RWPE2 (cell line): ENCODE results near the gene DPH2.

ENCODE experiments used
- ATAC-seq: fragments of 200-7000 bp; cut with Tn5 transposase; 3 replicates; pipeline ENCODE4 v1.9.1; 2021; ENCODE audit warnings: low read depth
- DNase-seq: peaks from one replicate; pipeline ENCODE4 v3.0.0-alpha.2; 2020; ENCODE audit warnings: low spot score
- H3K27ac ChIP-seq: fragments of 450-650 bp; 2 replicates; pipeline ENCODE4 v1.5.1; 2017; ENCODE audit warnings: mild to moderate bottlenecking; ENCODE audit not compliant: poor library complexity, severe bottlenecking
- H3K27me3 ChIP-seq: fragments of 250-450 bp; sonication (Bioruptor Pico); 2 replicates; pipeline ENCODE4 v1.5.1; 2021; ENCODE audit warnings: mild to moderate bottlenecking, moderate library complexity; ENCODE audit not compliant: insufficient read depth, poor library complexity, severe bottlenecking
- H3K36me3 ChIP-seq: fragments of 250-450 bp; sonication (Bioruptor Pico); 2 replicates; pipeline ENCODE4 v1.5.1; 2020; ENCODE audit warnings: low read depth, mild to moderate bottlenecking, moderate library complexity
- H3K4me1 ChIP-seq: fragments of 250-450 bp; sonication (Bioruptor Pico); 2 replicates; pipeline ENCODE4 v1.5.1; 2021; ENCODE audit warnings: mild to moderate bottlenecking, moderate library complexity; ENCODE audit not compliant: insufficient read depth, poor library complexity, severe bottlenecking
- H3K4me3 ChIP-seq: fragments of 250-450 bp; sonication (Bioruptor Pico); 2 replicates; pipeline ENCODE4 v1.5.1; 2021; ENCODE audit warnings: mild to moderate bottlenecking, moderate library complexity; ENCODE audit not compliant: severe bottlenecking
- H3K9me3 ChIP-seq: fragments of 250-450 bp; sonication (Bioruptor Pico); 2 replicates; pipeline ENCODE4 v1.5.1; 2021; ENCODE audit warnings: mild to moderate bottlenecking, moderate library complexity; ENCODE audit not compliant: severe bottlenecking
- CTCF ChIP-seq: fragments of 450-650 bp; IDR thresholded peaks from one replicate; pipeline ENCODE4 v1.5.1; 2017; ENCODE audit warnings: mild to moderate bottlenecking, moderate library complexity; ENCODE audit not compliant: poor library complexity, severe bottlenecking

Gene DPH2

DNA sequence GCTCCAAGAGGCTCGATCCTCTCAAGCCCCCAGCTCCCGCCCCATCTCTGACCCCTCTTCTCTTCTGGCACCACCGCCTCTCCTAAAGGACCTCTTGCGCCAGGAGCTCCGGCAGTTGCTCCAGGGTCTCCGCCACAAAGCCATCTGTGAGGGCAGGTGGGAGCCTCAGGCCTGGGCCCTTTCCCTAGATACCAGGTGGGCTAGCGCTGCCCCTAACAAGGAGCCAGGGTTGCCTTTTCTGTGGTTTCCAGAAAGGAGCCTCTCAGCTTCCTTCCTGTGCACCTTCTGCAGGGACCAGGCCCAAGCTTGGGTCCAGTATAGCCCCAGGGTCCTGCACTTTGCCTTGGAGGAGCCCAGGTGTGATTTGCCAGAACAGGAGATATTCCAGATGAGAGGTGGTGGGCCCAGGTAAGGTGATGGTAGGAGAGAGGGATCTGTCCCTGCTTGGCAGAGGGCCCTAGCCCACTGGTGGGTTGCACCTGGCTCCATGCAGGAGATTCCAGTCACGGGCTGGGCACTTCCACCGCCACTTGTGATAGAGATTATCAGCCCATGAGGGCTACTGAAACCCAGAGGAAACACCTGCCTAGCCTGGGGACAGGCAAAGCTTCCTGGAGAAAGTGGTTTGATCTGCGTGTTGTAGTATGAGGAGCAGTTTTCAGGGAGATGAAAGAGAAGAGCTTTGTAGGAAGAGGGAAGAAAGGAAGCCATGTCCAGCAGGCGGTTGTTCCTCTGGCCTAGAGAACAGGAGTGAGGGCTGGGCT lies 22.6 kb downstream of the DPH2 start:
- Histone ChIP-seq H3K9me3 (no peaks in the 10 kb centered on the region), H3K27ac (peak overlapping the region; percentile 57), H3K27me3 (no peaks in the 10 kb centered on the region), H3K36me3 (no peaks in the 10 kb centered on the region), H3K4me1 (no peaks in the 10 kb centered on the region), H3K4me3 (peak overlapping the region; percentile 37)
- TF ChIP-seq CTCF: no peak
- DNase-seq: no peak
- no peak for ATAC-seq

DNA sequence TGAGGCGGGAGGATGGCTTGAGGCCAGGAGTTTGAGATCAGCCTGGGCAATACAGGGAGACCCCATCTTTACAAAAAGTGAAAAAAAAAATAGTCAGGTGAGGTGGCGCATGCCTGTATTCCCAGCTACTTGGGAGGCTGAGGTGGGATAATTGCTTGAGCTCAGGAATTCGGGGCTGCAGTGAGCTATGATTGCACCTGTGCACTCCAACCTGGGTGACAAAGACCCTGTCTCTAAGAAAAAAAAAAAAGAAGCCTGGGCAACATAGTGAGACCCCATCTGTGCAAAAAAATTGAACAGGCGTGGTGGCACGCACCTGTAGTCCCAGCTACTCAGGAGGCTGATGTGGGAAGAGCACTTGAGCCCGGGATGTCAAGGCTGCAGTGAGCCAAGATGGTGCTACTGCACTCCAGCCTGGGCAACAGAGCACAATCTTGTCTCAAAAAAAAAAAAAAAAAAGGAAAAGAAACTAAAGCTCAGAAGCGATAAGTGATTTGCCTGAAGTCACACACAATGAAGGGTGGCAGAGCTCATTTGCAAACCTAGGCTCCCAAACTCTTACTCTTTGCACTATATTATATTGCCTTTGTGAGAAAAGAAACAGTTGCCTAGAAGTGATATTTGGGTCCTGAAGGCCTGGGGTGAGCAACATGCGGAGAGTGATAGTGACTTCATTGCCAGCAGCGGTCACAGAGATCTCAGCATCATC lies 23.6 kb downstream of the DPH2 start:
- Histone ChIP-seq H3K36me3 (no peaks in the 10 kb centered on the region), H3K9me3 (no peaks in the 10 kb centered on the region), H3K4me1 (no peaks in the 10 kb centered on the region), H3K4me3 (no peak overlapping the region), H3K27ac (no peak overlapping the region), H3K27me3 (no peaks in the 10 kb centered on the region)
- ATAC-seq (no peak), DNase-seq (no peak)
- TF ChIP-seq CTCF: no peak

GRCh38 chr1:43994071-43994470 lies 24.3 kb downstream of the DPH2 start:
- H3K4me1 ChIP-seq: no peaks in the 10 kb centered on the region
- no peaks in the 10 kb centered on the region for H3K36me3 ChIP-seq
- H3K4me3 ChIP-seq: no peak overlapping the region
- H3K9me3 ChIP-seq: no peaks in the 10 kb centered on the region
- H3K27ac ChIP-seq: no peak overlapping the region
- ATAC-seq (no peak), DNase-seq (no peak)
- no peak for TF ChIP-seq CTCF
- no peaks in the 10 kb centered on the region for H3K27me3 ChIP-seq

DNA sequence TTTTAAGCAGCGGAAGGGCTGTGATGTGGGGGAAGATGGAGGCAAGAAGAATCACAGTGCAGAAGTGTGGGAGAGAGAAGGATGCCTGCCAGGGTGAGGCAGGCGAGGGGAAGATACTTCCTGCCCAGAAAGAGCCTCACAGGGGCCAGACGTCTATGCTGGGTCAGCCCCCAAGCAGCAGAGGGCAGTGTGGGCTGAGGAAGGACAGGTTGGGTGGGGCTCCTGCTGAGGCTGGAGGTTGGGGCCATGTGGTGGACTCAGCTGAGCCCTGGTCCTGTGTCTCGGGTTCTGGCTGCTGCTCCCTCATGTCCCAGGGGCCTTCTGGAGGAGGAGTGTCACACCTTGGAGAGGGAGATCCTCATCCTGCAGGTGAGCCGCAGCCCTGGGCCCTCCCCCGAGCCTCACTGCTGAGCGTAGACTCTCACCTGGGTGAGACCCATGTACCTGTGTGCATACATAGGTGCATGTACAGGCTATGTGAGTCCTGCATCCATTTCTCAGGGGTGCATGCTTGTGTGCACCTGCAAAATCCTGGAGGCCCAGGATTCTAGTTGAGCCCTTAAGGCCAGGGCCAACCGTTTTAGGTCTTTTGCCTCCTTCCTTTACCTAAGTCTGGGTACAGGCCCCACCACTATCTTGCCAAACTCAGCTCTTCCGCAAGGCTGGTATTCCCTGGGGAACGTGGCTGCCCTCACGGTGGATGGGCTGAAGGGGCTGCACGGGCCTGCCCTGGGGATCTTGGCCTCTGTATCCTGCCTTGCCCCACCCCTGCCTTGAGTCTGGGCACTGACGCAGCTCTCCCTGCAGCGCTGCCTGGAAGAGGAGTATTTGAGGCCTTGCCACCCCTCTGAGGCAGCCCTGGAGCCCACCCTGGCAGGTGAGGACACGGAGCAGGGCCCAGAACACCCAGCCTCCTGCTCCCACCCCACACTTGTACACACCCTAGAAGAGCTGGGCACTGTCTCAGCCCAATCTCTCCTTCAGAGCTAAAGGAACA lies 25.3 kb downstream of the DPH2 start:
- no peak overlapping the region for H3K27ac ChIP-seq
- no peak overlapping the region for H3K4me3 ChIP-seq
- ATAC-seq (peak; percentile 8; the same call in 1 of the 3 replicates), DNase-seq (no peak)
- H3K4me1 ChIP-seq: no peaks in the 10 kb centered on the region
- H3K9me3 ChIP-seq: no peaks in the 10 kb centered on the region
- H3K36me3 ChIP-seq: no peaks in the 10 kb centered on the region
- H3K27me3 ChIP-seq: no peaks in the 10 kb centered on the region
- peak; percentile 38 for TF ChIP-seq CTCF
